ENCODE measurements around the gene MYO1C.

- no peak for TF ChIP-seq POLR2A (IDR thresholded peaks at IDR 0.05)
- TF ChIP-seq CTCF (IDR thresholded peaks at IDR 0.05), result no peak
- TF ChIP-seq POLR2AphosphoS5 (IDR thresholded peaks at IDR 0.05), result no peak
Measured at GRCh38 chr17:1498869-1499268, 6.4 kb upstream of the MYO1C start.
